GM23248 (cell line): ENCODE measurements around the gene TMEM139.

Experiments
- EZH2 ChIP-seq: fragments of 200-600 bp; sonication (generic); IDR thresholded peaks from 2 replicates; pipeline ENCODE4 v1.6.1; 2018; ENCODE audit warnings: antibody characterized with exemption, mild to moderate bottlenecking; ENCODE audit not compliant: insufficient read depth, poor library complexity, severe bottlenecking
- EZH2phosphoT487 ChIP-seq: fragments of 200-600 bp; sonication (generic); IDR thresholded peaks from 2 replicates; pipeline ENCODE4 v1.6.1; 2018; ENCODE audit warnings: antibody characterized with exemption, moderate library complexity, mild to moderate bottlenecking, low read depth; ENCODE audit not compliant: insufficient read depth

DNA sequence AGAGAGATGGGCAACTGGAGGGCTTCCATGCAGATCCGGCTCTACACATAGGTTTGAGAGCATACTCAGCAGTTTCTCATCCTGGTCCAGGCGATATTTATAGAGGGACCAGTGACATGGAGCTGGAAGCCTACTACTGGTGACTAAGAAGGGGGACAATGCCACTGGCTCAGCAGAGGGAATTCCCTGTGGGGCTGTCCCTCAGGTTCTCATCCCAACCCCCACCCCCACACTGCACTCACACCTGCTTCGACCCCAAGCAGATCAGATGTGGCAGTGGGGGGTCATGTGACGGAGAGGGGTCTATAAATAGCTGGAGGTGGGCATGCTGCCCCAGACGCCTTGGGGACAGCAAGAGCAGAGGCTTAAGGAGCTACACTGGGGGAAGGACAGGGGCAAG is 31.0 kb downstream of the TMEM139 start, which contains the start of gene CLCN1:
- no peak for TF ChIP-seq EZH2phosphoT487
- TF ChIP-seq EZH2, result no peak
